NCI-H128 (cell line): ENCODE measurements around the gene CAV3.

Experiments used
- DNase-seq: peaks from one replicate; lab custom pipeline; 2025; ENCODE audit not compliant: unreplicated experiment; lab: John Stamatoyannopoulos, UW

Gene CAV3

GRCh38 chr3:8760506-8760905 is 26.9 kb downstream of the CAV3 start:
- DNase-seq: no peak

- no peak for DNase-seq
Observed at GRCh38 chr3:8761866-8762265, 28.3 kb downstream of the CAV3 start.

GRCh38 chr3:8762607-8763377 is 29.2 kb downstream of the CAV3 start:
- no peak for DNase-seq

GRCh38 chr3:8764528-8764927 is 30.9 kb downstream of the CAV3 start:
- DNase-seq: no peak

- DNase-seq: no peak
Observed at GRCh38 chr3:8765528-8765927, 31.9 kb downstream of the CAV3 start.

- no peak for DNase-seq
Observed at GRCh38 chr3:8766148-8766547, 32.5 kb downstream of the CAV3 start.

GRCh38 chr3:8767256-8767666 is 33.7 kb downstream of the CAV3 start:
- no peak for DNase-seq

GRCh38 chr3:8767667-8768363 is 34.2 kb downstream of the CAV3 start:
- DNase-seq: peak; percentile 13

GRCh38 chr3:8768364-8769087 is 34.9 kb downstream of the CAV3 start:
- DNase-seq: no peak

- peak; percentile 26 for DNase-seq
Observed at GRCh38 chr3:8769088-8769822, 35.7 kb downstream of the CAV3 start, which contains the start of gene OXTR. Gene OXTR, minus strand, starts transcription at chr3:8769613. Its CDS starts 1,426 bp downstream, at chr3:8768187.

GRCh38 chr3:8773941-8774542 is 40.4 kb downstream of the CAV3 start:
- no peak for DNase-seq

GRCh38 chr3:8775181-8775580 is 41.6 kb downstream of the CAV3 start:
- no peak for DNase-seq

GRCh38 chr3:8775602-8776001 is 42.0 kb downstream of the CAV3 start:
- DNase-seq: no peak

- no peak for DNase-seq
Observed at GRCh38 chr3:8776406-8776805, 42.8 kb downstream of the CAV3 start.

- DNase-seq: no peak
Observed at GRCh38 chr3:8777201-8777977, 43.8 kb downstream of the CAV3 start.

GRCh38 chr3:8777978-8778267 is 44.3 kb downstream of the CAV3 start:
- no peak for DNase-seq

- DNase-seq: no peak
Observed at GRCh38 chr3:8778475-8778874, 44.9 kb downstream of the CAV3 start.

GRCh38 chr3:8780279-8780678 is 46.7 kb downstream of the CAV3 start:
- DNase-seq: no peak

- DNase-seq: no peak
Observed at GRCh38 chr3:8784676-8785435, 51.3 kb downstream of the CAV3 start.
